Activated CD4-positive, alpha-beta T cell treated with anti-CD3 and anti-CD28 coated beads, Interleukin-2, amount 50 U/mL, for 4 hours (primary cell): ENCODE measurements around the gene CLSTN1.
"Not testable (repeated sequence)": the region's sequence is repeated elsewhere in the genome, so short reads cannot be mapped to it uniquely, and the experiment has no call there.

Experiments used
- DNase-seq, 2 experiments: peaks; one replicate each; pipeline ENCODE4 v3.0.0-alpha.2; 2020

CLSTN1 gene

GRCh38 chr1:9760824-9761223 lies 62.9 kb downstream of the CLSTN1 start:
- DNase-seq = no peak

- DNase-seq = no peak
Observed at GRCh38 chr1:9759939-9760338, 63.8 kb downstream of the CLSTN1 start.

GRCh38 chr1:9758559-9759121 lies 65.1 kb downstream of the CLSTN1 start:
- DNase-seq = no peak

- DNase-seq = no peak
Observed at GRCh38 chr1:9755441-9755995, 68.2 kb downstream of the CLSTN1 start.

- no peak for DNase-seq
Observed at GRCh38 chr1:9753121-9753531, 70.6 kb downstream of the CLSTN1 start.

GRCh38 chr1:9751971-9752370 lies 71.8 kb downstream of the CLSTN1 start:
- DNase-seq = no peak

- no peak for DNase-seq
Observed at GRCh38 chr1:9749361-9749760, 74.4 kb downstream of the CLSTN1 start.

GRCh38 chr1:9748391-9748790 lies 75.4 kb downstream of the CLSTN1 start:
- not testable (repeated sequence) for DNase-seq

GRCh38 chr1:9746651-9747050 lies 77.1 kb downstream of the CLSTN1 start:
- DNase-seq = no peak

GRCh38 chr1:9746211-9746610 lies 77.6 kb downstream of the CLSTN1 start:
- DNase-seq = no peak

GRCh38 chr1:9744106-9744799 lies 79.5 kb downstream of the CLSTN1 start:
- no peak for DNase-seq

GRCh38 chr1:9737671-9738070 lies 86.1 kb downstream of the CLSTN1 start:
- no peak for DNase-seq

- no peak for DNase-seq
Observed at GRCh38 chr1:9737057-9737456, 86.7 kb downstream of the CLSTN1 start.

- no peak for DNase-seq
Observed at GRCh38 chr1:9736241-9736640, 87.5 kb downstream of the CLSTN1 start.

- DNase-seq = no peak
Observed at GRCh38 chr1:9735800-9736199, 88.0 kb downstream of the CLSTN1 start.

GRCh38 chr1:9733160-9733789 lies 90.5 kb downstream of the CLSTN1 start:
- no peak for DNase-seq

GRCh38 chr1:9732123-9732971 lies 91.4 kb downstream of the CLSTN1 start:
- no peak for DNase-seq

GRCh38 chr1:9731561-9731960 lies 92.2 kb downstream of the CLSTN1 start:
- no peak for DNase-seq

- no peak for DNase-seq
Observed at GRCh38 chr1:9731051-9731537, 92.7 kb downstream of the CLSTN1 start.

GRCh38 chr1:9730096-9730901 lies 93.5 kb downstream of the CLSTN1 start:
- no peak for DNase-seq

GRCh38 chr1:9729523-9729922 lies 94.2 kb downstream of the CLSTN1 start:
- no peak for DNase-seq
